Ishikawa (cell line): ENCODE data around the gene NTSR1.

Experiments
- CEBPB ChIP-seq: IDR thresholded peaks from 2 replicates; pipeline ENCODE4 v1.6.1; 2012
- CREB1 ChIP-seq: IDR thresholded peaks from 2 replicates; pipeline ENCODE4 v1.6.1; 2012; ENCODE audit warnings: low read depth
- EGR1 ChIP-seq: IDR thresholded peaks from 2 replicates; pipeline ENCODE4 v1.6.1; 2012
- EP300 ChIP-seq: IDR thresholded peaks from 2 replicates; pipeline ENCODE4 v1.6.1; 2012; ENCODE audit warnings: borderline replicate concordance
- FOXM1 ChIP-seq: IDR thresholded peaks from 2 replicates; pipeline ENCODE4 v1.6.1; 2012; ENCODE audit warnings: low read depth, borderline replicate concordance
- NFIC ChIP-seq: IDR thresholded peaks from 2 replicates; pipeline ENCODE4 v1.6.1; 2012
- RAD21 ChIP-seq: IDR thresholded peaks from 2 replicates; pipeline ENCODE4 v1.6.1; 2012; ENCODE audit warnings: low read depth
- TAF1 ChIP-seq: IDR thresholded peaks from 2 replicates; pipeline ENCODE4 v1.6.1; 2012; ENCODE audit warnings: low read depth, mild to moderate bottlenecking
- TCF12 ChIP-seq: IDR thresholded peaks from 2 replicates; pipeline ENCODE4 v1.6.1; 2012; ENCODE audit warnings: low read depth
- TEAD4 ChIP-seq: IDR thresholded peaks from 2 replicates; pipeline ENCODE4 v1.6.1; 2012
- YY1 ChIP-seq: IDR thresholded peaks from 2 replicates; pipeline ENCODE4 v1.6.1; 2012; ENCODE audit warnings: low read depth
- ZBTB7A ChIP-seq: IDR thresholded peaks from 2 replicates; pipeline ENCODE4 v1.6.1; 2012; ENCODE audit warnings: low read depth
- TF ChIP-seq, protein P1 (sequence below): IDR thresholded peaks from 2 replicates; pipeline ENCODE4 v1.6.1; 2012; ENCODE audit warnings: low read depth, mild to moderate bottlenecking
- TF ChIP-seq, protein P2 (sequence below): IDR thresholded peaks from 2 replicates; pipeline ENCODE4 v1.6.1; 2012
- TF ChIP-seq, protein P3 (sequence below): IDR thresholded peaks from 2 replicates; pipeline ENCODE4 v1.6.1; 2012

NTSR1 gene

DNA sequence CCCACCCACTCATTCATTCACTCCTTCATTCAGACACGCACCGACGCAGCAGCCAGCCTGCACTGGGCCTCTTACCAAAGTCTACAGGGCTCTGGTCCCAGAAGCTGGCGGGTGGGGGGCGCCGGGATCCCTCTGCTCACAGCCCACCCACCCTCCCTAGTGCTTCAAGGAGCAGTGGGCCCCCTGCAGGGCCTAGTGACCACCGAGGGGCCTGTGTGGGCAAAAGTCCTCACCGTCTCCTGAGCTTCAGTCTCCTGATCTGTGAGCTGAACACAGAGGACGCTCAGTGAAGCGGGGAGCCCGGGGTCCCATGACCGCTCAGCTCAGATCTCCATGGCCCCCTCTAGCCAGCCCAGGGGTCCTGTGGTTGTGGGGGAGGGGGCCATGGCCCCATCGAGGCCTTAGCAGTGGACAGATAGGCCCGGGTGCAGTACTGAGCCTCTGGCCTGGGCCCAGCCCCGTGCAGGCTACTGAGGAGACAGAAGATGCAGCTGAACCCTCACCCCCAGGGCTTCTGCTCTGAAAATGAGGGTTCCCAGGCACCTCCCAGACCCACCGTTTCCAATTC is 54.2 kb downstream of the NTSR1 start:
- TF ChIP-seq, protein P1, sequence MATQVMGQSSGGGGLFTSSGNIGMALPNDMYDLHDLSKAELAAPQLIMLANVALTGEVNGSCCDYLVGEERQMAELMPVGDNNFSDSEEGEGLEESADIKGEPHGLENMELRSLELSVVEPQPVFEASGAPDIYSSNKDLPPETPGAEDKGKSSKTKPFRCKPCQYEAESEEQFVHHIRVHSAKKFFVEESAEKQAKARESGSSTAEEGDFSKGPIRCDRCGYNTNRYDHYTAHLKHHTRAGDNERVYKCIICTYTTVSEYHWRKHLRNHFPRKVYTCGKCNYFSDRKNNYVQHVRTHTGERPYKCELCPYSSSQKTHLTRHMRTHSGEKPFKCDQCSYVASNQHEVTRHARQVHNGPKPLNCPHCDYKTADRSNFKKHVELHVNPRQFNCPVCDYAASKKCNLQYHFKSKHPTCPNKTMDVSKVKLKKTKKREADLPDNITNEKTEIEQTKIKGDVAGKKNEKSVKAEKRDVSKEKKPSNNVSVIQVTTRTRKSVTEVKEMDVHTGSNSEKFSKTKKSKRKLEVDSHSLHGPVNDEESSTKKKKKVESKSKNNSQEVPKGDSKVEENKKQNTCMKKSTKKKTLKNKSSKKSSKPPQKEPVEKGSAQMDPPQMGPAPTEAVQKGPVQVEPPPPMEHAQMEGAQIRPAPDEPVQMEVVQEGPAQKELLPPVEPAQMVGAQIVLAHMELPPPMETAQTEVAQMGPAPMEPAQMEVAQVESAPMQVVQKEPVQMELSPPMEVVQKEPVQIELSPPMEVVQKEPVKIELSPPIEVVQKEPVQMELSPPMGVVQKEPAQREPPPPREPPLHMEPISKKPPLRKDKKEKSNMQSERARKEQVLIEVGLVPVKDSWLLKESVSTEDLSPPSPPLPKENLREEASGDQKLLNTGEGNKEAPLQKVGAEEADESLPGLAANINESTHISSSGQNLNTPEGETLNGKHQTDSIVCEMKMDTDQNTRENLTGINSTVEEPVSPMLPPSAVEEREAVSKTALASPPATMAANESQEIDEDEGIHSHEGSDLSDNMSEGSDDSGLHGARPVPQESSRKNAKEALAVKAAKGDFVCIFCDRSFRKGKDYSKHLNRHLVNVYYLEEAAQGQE = no peak
- TF ChIP-seq RAD21 (no peak), EGR1 (no peak), EP300 (no peak), TCF12 (no peak), FOXM1 (no peak)

DNA sequence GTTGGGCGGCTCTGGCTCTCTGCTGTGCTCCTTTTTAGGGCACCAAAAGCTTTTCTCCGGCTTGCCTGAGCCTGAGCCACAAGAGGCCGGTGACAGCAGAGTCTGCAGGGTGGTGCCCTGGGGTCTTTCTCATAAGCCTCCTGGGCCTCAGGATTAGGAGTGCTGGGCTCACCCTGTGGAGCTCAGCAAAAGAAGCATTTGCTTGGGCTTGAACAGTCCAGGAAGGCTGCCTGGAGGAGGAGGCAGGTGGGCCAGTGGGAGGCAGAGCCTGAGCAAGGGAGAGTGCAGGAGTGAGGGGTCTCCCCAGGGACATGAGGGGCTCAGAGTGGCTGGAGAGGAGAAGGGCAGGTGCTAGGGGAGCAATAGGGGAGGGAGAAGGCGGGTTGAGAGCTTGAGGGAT is 54.8 kb downstream of the NTSR1 start:
- TF ChIP-seq FOXM1 = no peak
- no peak for TF ChIP-seq TCF12
- TF ChIP-seq, protein P1 = no peak
- no peak for TF ChIP-seq CEBPB
- TF ChIP-seq TEAD4 = no peak
- TF ChIP-seq, protein P2, sequence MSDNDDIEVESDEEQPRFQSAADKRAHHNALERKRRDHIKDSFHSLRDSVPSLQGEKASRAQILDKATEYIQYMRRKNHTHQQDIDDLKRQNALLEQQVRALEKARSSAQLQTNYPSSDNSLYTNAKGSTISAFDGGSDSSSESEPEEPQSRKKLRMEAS = no peak

DNA sequence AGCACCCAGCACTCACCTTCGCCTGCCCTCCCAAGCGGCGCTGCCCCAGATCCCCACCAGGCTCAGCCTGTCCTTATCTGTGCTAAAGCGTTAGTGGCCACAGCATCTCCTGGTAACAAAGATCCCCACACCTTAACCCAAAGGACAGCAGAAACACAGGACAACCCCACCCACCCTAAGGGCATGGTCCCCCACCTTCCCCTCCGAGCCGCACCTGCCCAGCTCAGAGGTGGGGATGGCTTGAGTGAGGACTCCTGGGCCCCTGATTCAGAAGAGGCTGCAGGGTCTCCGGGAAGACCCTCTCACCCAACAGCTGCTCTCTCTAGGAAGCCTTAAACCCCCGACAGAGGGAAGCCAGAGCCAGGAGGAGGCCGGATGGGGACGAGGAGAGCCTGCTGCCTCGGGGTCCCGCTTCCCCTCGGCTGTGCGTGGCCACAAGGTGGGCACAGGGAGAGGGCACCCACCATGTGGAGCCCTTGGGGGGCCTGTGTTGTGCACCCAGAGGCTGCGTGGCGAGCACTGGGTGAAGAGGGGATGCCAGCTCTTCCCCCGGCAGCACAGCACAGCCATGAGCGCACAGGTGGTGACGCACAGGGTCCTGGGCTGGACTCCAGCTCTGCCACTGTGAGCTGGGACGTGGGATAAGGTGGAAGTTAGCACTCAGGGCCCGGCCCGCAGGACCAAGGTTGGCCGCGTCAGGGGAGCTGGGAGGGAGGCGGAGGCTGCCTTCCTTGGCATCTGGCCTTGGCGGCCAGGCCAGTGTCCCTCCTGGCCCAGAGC is 55.7 kb downstream of the NTSR1 start:
- no peak for TF ChIP-seq TCF12
- TF ChIP-seq NFIC = no peak
- no peak for TF ChIP-seq RAD21
- TF ChIP-seq CREB1 = no peak
- TF ChIP-seq, protein P2 = no peak
- TF ChIP-seq YY1 = no peak
- no peak for TF ChIP-seq ZBTB7A
- TF ChIP-seq EP300 = no peak
- no peak for TF ChIP-seq FOXM1
- TF ChIP-seq EGR1 = no peak

DNA sequence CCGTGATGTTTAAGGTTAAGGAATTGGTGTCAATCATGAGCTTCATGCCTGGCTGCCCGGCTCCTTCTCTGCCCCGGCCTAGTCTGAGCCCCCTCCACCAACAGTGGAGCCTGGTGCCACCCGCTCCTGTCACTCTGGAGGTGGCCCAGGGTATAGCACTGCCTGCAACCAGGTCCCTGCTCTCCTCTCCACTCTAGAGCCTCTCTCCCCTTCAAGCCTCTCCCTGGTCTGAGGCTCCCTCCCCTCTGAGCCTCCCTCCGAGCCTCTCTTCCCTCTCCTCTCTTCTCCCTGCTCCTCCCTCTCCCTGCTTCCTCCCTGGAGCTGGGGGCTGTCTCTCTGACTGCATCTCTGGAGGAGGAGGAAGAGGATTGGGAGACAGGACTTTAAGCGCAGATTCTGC is 56.4 kb downstream of the NTSR1 start:
- TF ChIP-seq, protein P2 = no peak
- TF ChIP-seq TAF1 (no peak), CEBPB (no peak)

DNA sequence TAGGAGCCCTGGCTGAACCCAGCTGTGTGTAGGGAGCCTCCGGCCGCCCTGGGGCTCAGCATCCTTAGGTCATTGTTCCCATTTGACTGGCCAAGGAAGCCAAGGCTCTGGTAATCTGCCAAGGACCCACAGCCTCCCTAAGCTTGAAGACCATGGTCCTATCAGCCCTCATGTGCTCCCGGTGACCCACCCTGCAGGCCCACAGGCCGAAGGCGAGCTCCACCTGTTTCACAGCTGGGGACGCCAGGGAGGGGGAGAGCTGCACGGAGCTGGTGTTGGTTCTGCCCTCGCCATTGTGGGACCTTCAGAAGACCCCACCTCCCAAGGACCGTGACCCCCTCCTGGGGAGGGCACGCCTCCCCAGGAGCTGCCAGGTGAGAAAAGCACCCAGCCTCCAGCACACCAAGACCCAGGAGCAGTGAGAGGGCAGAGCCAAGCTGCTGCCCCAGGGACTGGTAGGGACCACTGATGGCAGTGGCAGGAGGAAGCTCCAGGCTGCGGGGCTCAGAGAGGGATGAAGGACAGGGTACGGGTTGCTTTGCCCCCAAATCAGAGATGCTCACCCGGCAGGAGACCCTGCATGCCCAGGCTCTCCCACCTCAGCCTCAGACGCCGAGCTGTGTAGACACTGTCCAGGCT is 56.9 kb downstream of the NTSR1 start:
- TF ChIP-seq EP300 (no peak), TCF12 (no peak), EGR1 (no peak), ZBTB7A (no peak), YY1 (no peak), TEAD4 (no peak)
- TF ChIP-seq, protein P3, sequence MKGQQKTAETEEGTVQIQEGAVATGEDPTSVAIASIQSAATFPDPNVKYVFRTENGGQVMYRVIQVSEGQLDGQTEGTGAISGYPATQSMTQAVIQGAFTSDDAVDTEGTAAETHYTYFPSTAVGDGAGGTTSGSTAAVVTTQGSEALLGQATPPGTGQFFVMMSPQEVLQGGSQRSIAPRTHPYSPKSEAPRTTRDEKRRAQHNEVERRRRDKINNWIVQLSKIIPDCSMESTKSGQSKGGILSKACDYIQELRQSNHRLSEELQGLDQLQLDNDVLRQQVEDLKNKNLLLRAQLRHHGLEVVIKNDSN = no peak

DNA sequence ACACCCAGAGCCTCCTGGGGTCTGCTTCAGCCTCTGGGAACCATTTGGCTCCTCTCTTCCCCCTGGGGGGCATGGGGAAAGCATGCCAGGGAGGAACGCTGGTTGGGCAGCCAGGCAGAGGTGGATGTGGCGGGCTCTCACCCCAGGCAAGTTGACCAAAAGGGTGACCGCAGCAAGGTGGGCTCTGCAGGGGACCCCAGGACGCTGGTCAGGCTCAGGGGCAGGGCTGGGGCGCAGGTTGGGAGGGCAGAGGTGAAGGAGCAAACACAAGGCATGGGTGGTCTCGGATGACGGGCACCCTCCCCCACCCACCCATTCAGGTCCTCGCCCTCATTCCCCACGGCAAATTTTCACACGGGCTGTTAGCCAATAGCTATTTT is 57.4 kb downstream of the NTSR1 start:
- TF ChIP-seq YY1 (no peak), CEBPB (no peak), EGR1 (no peak), EP300 (no peak), RAD21 (no peak), ZBTB7A (no peak), FOXM1 (no peak), CREB1 (no peak), TAF1 (no peak), TCF12 (no peak), NFIC (no peak), TEAD4 (no peak)
- TF ChIP-seq, protein P3 = no peak
- TF ChIP-seq, protein P2 = no peak
- TF ChIP-seq, protein P1 = no peak
